HS-27A (cell line): ENCODE results near the gene MPZL3.
"Not testable (repeated sequence)": the region's sequence is repeated elsewhere in the genome, so short reads cannot be mapped to it uniquely, and the experiment has no call there.

Experiments
- DNase-seq: peaks from one replicate; pipeline ENCODE4 v3.0.0-alpha.2; 2012; ENCODE audit warnings: low read depth, missing footprints

Gene MPZL3

DNA sequence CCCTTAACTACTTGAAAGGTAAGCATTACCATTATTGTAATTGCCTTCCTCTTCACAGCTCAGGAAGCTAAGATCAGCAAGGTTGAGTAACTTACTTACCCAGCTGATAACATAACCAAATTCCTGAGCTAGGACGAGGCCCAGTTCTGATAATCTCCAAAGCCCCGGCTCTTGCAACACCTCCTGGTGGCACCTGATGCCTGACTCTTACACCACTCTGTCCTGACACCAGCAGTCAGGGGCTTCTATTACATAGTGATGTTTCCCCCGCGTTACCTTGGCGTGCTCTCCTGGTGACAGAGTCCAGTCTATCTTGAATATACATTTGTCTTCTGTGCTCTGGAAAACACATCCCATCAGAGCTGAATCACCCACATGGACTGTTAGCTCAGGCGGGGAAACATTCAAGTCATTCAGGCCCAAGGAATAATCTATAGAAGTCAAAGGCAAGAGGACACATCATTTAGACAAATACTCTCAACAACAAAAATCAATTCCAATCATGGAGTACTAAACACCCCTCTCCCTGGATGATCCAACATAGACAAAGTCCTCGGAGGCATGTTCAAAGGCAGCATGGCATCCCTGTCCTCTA is 39.9 kb downstream of the MPZL3 start:
- no peak for DNase-seq

DNA sequence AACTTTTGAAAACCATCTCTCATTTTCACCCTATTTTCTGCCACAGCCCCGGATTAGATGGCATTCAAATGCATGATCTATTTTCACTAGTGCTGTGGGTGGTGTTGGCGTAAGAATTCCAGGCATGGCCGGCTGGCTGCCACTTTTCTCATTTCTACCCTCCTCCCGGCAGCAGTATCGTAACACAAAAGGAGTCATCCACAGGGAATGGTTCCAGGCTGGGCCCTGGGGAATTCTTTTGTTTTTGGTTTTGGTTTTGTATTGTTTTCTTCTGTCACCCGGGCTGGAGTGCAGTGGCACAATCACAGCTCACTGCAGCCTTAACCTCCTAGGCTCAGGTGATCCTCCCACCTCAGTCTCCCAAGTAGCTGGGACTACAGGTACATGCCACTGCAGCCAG is 41.2 kb downstream of the MPZL3 start:
- no peak for DNase-seq

DNA sequence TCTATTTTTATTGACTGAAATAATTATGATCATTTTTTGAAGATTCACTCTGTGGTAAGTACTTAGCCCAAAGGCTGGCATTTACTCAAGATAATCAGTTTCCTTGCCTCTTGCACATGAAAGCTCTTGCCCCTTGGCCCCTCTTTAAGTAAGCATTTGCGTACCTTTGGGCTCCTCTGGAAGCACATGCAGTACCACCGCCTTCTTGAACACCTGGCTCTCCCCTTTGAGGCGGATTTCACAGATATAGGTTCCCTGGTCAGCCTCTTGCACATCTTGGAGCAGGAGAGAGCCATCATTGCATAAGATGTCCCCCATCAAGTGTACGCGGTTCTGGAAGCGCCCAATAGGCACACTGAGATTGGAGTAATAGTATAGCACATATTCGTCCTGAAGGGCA is 41.8 kb downstream of the MPZL3 start:
- no peak for DNase-seq

DNA sequence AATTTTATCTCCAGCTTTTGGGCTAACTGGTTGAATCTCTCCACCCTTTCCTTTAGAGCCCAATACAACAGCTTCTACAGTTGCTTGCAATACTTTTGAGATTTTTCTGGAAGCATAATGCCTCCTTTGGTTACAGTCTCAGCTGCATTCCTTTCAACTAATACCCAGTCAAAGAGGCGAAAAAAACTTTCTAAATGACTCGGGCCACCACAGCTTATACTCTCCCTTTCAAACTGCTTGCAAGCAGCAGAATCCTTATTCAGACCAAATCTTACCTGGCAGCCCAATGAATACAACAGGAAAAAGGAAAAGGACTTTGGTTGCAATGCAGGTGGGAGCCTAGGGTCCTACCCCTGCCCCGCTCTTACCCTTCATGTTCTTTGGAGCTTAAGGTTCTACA is 43.1 kb downstream of the MPZL3 start:
- DNase-seq, result no peak

DNA sequence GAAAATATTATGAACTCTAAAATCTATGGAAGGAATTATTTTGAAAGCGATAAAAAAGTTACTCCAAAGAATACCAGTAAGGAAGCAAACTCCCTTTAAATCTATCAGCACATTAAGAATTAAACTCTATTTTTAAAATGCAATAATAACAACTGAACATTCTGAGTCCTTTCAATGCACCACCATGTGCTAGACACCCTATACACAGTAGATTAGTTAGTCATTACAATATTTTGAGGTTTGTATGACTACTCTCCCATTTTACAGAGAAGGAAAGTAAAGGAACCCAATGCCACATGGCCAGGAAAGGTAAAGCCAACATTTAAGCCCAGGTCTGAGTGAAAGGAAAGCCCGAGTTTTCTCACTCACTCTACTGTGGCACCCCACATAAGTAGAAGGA is 45.1 kb downstream of the MPZL3 start:
- no peak for DNase-seq

DNA sequence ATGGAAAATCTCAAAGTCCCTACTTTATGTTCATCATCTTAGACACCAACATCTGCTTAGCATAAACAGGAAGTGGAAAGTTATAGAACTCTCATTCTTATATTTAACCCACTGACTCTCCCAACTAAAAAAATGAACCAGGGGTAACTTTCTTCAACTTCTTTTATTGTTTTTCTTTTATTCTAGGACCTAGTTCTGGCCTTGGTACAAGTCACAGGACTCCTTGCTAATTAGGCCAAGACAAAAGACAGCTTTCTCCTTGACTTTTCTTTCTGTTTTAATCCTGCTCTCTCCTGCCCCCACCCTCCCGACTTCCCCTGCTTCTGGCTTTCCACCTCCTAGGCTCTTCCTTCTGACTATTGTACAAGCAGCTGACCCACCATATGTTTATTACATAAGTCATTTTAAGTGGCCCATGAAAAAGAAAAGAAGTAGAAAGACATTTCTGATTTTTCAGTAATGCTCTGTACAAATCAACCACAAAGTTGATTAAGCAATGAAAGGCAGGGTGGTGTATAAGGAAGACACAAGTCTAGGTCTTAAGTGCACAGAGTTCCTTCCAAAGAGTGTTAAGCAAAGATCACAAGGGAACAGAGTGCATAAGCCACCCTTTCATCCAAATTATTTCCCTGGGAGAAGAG is 45.7 kb downstream of the MPZL3 start:
- DNase-seq, result no peak

DNA sequence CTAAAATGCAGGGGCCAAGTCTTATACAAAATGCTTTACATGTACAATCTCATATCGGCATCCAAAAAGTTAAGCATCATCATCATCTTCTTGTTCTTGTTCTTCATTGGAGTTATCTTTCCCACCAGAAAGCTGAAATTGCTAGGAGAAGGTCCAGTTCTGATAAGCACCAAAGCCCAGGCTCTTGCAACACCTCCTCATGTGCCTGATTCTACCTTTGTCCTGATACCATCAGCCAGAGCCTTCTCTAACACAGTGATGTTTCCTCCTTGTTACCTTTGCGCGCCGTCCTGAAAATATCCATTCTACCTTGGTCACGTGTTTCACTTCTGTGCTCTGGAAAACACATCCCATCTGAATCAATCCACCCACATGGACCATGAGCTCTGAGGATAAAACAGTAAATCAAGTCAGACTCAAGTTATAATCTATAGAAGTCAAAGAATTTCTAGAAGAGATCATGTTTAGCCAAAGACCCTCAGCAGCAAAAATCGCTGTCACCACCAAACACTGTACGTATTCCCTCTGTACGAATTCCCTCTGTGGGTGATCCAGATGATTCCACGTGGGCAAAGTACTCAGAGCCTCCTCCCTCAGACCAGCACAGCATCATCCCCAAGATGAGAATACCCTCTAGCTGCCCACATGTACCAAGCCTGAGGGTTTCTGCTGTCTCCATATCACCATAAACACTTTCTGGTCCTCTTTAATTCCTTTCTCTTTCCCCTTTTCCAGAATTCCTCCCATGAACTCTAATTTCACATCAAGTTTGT is 46.4 kb downstream of the MPZL3 start:
- DNase-seq, result no peak

DNA sequence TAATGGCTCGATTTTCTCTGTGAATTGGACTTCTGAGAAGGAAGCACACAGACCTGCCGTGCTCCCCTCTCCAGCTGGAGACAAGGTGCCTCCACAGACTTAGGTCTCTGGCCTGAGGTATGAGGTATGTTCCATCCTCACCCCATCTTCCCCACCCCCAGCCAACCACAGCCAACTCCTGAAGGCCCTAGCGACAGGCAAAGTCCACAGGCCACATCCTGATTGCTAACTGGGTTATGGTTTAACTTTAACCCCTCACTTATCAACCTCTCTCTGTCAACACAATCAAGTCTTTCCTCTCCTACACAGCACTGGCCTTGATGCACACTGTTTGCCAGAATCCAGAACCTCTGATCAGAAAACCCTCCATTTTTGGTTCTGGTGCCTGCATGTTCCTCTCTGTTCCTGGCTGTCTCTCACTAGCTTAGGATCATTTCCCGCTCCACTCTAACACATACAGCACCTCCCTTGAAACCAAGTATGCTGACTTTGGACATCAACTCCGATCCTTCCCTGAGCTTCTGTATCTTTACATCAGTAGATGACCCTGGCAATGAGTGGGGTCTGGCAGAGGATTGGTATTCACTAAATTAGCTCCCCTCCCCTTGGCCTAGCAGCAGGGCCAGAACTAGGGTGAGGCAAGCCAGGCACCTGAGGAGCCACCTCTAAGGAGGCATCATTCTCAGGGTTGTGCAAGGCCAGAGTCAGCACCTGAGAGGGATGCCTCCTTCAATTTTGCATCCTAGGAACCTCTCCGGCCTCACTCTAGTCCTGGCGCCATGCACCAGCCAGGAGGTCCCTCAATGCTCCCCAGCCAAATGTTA is 49.4 kb downstream of the MPZL3 start:
- DNase-seq, result no peak

DNA sequence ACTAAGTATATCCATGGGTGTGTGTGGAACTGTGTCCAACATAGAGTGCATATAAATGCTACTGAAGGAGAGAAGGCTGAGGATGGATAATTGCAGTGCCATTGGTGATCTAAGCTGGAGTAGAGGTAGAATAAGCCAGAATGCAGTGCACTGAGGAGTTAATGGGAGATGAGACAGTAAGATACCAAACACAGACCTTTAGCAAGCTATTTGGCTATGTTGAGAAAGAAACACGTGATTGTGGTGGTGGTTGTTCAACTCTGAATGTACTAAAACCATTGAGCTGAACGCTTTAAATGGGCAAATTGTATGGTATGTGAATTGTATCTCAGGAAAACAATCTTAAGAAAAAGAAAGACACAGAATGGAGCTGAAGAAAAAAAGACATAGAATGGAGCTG is 50.2 kb downstream of the MPZL3 start:
- DNase-seq, result no peak

DNA sequence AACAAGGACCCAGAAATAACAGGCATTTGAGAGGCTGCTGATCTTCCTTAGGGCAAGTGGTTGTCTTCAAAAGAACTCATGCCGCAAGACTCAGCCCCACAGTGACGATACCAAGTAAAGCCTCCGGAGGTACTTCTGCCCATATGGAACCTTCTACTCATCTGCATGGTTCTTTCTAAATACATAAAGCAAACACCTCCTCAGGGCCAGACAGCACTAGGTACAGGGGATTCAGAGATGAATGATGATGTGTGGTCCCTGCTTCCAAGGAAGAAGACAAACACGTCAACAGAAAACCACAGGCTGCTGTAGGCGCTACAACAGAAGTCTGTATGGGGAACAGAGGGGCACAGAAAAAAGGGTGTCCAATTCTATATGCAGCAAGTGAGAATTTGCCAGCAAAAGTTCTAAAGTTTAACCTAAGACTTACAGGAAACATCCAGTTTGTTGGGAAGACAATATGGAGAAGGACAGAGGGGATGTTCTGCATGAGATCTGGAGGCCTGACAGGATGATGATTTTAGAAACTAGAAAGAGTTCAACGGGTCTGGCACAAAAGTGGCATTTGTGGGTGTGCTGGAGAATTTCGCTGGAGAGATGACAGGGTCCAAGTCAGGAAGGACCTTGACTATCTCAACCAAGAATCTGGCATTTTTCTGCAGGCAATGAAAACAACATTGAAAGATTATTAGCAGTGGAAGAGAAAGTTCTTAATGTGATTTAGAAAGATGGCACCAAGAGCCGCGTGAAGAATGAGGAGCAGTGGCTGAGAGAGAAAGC is 51.1 kb downstream of the MPZL3 start:
- no peak for DNase-seq

DNA sequence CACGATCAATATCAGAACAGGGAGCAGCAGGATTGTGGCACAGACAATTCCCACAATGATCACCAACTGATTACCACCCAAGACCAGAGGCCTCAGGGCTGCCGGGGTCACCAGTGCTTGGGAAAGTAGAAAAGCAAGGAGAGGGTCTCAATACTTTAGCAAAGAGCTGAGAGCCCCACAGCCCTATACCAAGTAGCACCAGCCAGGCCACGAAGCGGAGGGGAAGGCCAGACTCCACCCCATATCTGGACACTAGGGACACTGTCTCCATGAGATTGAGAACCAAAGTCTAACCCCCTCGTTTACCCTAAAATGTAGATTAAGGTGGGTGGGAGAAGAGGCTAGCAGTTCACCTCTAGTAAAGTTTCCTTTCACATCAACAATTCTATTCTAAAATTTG is 51.7 kb downstream of the MPZL3 start:
- no peak for DNase-seq

DNA sequence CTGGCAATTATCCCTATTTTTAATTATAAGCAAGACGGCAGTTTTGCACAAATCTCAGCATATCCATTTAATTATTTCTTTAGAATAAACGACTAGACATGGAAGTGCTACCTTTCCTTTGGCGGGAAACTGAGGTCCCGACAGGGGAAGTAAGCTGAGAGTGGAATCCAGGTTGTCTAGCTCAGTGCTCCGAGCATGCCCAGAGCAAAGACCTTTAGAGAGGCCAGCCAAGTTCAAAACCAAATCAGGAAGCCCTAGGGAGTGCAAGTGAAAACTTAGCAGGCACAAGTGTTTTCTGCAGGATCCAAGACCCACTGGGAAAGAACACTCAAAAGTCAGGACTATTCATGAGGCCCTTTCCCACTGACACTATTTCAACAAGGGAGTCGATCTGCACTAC is 53.0 kb downstream of the MPZL3 start:
- DNase-seq, result no peak

DNA sequence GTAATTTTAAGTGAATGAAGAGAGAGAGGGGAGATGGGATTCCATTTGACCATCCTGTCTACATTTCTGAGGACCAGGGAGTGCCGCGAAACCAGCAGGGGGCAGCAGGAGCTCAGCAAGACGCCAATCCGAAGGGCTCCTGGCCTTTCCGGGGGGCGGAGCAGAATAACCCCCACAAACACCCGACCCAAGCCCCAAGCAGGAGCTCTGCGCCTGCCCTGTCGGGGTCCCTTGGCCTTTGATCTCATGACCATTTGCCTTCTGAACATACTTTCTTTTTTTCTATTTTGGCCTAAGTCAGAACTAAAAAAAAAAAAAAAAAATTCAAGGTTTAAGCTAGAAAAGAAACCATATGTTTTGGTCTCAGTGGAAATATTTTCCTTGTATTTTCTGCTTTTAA is 53.8 kb downstream of the MPZL3 start:
- DNase-seq, result no peak

DNA sequence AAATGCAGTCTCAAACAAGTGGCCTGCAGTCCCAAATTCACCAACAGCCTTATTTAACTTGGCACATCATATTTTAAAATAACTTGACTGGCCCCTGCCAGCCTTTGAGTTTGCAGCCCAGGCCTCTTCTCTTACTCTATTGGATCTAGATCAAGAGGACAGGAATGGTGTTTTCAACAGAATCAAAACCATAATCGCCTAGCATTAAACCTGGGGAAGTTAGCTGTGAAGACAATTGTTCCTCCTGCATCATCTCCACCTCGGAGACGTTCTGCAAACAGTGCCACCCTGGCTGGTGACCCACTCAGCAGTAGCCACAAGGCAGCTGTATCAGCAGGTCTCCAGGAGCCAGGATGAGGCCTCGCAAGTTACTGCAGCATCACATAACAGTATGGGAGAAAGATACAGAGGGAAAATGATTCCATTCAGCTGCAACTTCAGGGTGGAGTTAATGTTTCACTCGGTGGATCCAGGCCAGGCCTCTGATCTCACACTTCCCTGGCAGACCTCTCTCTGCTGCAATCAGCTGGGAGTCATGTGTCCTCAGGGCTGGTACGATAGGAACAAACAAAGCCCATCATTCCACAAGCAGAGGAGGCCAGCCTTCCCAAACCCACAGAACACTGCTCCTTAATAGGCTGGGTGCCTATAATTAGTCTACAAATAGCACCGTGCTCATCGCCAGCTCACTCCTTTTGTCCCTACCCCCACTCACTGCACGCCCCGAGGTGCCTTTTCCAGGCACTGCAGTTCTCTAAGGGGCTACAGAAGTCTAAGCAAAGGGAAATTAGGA is 57.1 kb downstream of the MPZL3 start:
- no peak for DNase-seq

DNA sequence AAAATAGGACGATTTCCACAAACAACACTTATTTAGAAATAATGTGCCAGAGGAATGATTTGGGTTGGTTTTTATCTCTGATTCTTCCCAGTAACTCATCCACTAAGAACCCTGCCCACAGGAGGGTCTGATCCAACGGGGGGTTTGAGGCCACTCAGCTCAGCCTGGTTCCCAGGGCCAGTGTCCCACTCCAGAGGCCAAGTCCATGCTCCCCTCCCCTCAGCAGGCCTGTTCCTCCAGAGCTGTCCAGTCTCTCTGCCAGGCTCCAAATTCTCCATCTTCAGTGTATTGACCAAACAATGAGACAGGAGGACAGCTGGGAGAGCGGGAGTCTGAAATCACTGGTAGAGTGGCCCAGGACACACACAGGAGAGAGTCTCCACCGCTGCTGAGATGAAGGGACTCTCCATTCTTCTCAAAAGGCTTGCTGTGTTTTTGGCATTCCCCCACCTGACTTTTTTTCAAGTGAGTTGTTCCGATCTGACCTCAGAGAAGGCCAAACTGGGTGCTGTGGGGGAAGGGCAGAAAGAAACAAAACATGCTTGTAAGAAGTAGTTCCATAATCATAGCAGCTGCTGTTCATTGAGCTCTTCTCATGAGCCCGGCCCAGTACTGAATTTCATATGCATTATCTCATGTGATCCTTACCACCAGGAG is 58.1 kb downstream of the MPZL3 start:
- no peak for DNase-seq

DNA sequence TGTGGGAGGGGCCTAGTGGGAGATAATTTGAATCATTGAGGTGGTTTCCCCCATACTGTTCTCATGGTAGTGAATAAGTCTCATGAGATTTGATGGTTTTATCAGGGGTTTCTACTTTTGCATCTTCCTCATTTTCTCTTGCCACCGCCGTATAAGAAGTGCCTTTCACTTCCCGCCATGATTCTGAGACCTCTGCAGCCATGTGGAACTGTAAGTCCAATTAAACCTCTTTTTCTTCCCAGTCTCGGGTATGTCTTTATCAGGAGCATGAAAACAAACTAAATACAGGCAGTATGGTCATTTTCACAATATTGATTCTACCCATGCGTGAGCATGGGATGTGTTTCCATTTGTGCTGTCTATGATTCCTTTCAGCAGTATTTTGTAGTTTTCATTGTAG is 59.3 kb downstream of the MPZL3 start:
- not testable (repeated sequence) for DNase-seq

DNA sequence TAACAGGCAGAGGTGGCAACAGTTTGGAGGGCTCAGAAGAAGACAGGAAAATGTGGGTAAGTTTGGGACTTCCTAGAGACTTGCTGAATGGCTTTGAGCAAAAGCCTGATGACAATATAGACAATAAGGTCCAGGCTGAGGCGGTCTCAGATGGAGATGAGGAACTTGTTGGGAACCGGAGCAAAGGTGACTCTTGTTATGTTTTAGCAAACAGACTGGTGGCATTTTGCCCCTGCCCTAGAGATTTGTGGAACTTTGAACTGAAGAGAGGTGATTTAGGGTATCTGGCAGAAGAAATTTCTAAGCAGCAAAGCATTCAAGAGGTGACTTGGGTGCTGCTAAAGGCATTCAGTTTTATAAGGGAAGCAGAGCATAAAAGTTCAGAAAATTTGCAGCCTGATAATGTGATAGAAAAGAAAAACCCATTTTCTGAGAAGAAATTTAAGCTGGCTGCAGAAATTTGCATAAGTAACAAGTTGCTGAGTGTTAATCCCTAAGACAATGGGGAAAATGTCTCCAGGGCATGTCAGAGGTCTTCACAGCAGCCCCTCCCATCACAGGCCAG is 61.1 kb downstream of the MPZL3 start:
- not testable (repeated sequence) for DNase-seq

DNA sequence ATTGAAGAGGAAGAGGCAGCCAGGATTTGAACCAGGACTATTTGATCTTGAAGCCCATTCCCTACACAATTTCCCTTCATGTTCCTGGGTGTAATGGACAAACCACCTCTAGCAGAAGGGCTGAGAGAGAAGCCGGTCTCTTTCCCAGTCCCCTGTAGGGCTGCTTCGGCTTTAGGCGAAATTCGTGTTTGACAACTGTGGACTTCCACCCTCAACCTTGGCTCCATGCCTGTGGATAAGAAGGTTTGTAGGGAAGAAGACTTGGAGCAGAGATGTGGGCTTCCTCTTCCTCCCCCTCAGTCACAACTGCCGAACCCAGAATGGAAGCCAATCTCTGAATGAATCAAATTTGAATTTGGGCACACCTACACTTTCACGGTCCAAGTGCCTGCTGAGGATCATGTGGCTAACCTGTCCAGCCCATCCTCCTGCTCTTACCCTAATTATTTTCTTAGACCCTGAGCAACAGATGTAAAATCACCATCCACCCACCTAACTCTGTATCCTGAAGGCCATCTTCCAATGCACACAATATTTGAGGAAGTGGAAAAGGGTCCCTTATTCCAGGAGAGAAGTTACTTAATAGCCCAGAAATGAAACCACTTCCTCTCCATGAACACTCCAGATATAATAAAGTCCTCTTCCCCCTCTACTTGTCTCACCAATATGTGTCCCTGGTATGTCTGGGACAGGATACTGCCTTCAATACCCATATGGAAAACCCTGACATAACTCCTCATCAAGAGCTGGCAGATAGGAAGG is 65.6 kb downstream of the MPZL3 start:
- DNase-seq, result no peak
